ENCODE measurements around the gene NPAT.

Gene NPAT

GRCh38 chr11:108210441-108210840 lies 12.0 kb downstream of the NPAT start:
- TF ChIP-seq CTCF (IDR thresholded peaks at IDR 0.05; ENCODE audit: low read depth, low read length, missing control alignments) = no peak
- no peak for DNase-seq (ENCODE audit: low read depth)
- no peak overlapping the region for H3K4me3 ChIP-seq (ENCODE audit: low read depth, low read length)

- DNase-seq (ENCODE audit: low read depth) = no peak
- H3K4me3 ChIP-seq (ENCODE audit: low read depth, low read length) = no peak overlapping the region
- no peak for TF ChIP-seq CTCF (IDR thresholded peaks at IDR 0.05; ENCODE audit: low read depth, low read length, missing control alignments)
Observed at GRCh38 chr11:108207683-108208060, 14.8 kb downstream of the NPAT start.

- no peak overlapping the region for H3K4me3 ChIP-seq (ENCODE audit: low read depth, low read length)
- no peak for TF ChIP-seq CTCF (IDR thresholded peaks at IDR 0.05; ENCODE audit: low read depth, low read length, missing control alignments)
- DNase-seq (ENCODE audit: low read depth) = no peak
Observed at GRCh38 chr11:108206969-108207682, 15.3 kb downstream of the NPAT start.

GRCh38 chr11:108206171-108206570 lies 16.3 kb downstream of the NPAT start:
- H3K4me3 ChIP-seq (ENCODE audit: low read depth, low read length) = no peak overlapping the region
- no peak for DNase-seq (ENCODE audit: low read depth)
- no peak for TF ChIP-seq CTCF (IDR thresholded peaks at IDR 0.05; ENCODE audit: low read depth, low read length, missing control alignments)

- no peak for DNase-seq (ENCODE audit: low read depth)
- no peak for TF ChIP-seq CTCF (IDR thresholded peaks at IDR 0.05; ENCODE audit: low read depth, low read length, missing control alignments)
- H3K4me3 ChIP-seq (ENCODE audit: low read depth, low read length) = no peak overlapping the region
Observed at GRCh38 chr11:108204929-108205499, 17.4 kb downstream of the NPAT start.

- TF ChIP-seq CTCF (IDR thresholded peaks at IDR 0.05; ENCODE audit: low read depth, low read length, missing control alignments) = no peak
- H3K4me3 ChIP-seq (ENCODE audit: low read depth, low read length) = no peak overlapping the region
Observed at GRCh38 chr11:108204376-108204775, 18.1 kb downstream of the NPAT start.

GRCh38 chr11:108203075-108203474 lies 19.4 kb downstream of the NPAT start:
- no peak overlapping the region for H3K4me3 ChIP-seq (ENCODE audit: low read depth, low read length)
- no peak for TF ChIP-seq CTCF (IDR thresholded peaks at IDR 0.05; ENCODE audit: low read depth, low read length, missing control alignments)
- DNase-seq (ENCODE audit: low read depth) = no peak

More at GRCh38 chr11:108204376-108204775, 18.1 kb downstream of the NPAT start:
- DNase-seq (ENCODE audit: low read depth) = no peak

All from GM12864 (cell line).